Measurements from ENCODE around the gene COL8A1.

GRCh38 chr3:99647081-99647480 is 8.7 kb downstream of the COL8A1 start:
- TF ChIP-seq CTCF (IDR thresholded peaks at IDR 0.05) (no peak), POLR2A (IDR thresholded peaks at IDR 0.05) (no peak)
